Effector CD8-positive, alpha-beta T cell (primary cell): ENCODE measurements around the gene TRIM8.

Source experiments
- DNase-seq: peaks from one replicate; lab custom pipeline; 2025; lab: John Stamatoyannopoulos, UW

Gene TRIM8

GRCh38 chr10:102616066-102616770 is 28.1 kb upstream of the TRIM8 start:
- DNase-seq = no peak

- no peak for DNase-seq
Measured at GRCh38 chr10:102617041-102617440, 27.2 kb upstream of the TRIM8 start.

- DNase-seq = no peak
Measured at GRCh38 chr10:102617816-102618215, 26.5 kb upstream of the TRIM8 start.

- DNase-seq = no peak
Measured at GRCh38 chr10:102619281-102619981, 24.8 kb upstream of the TRIM8 start.

- DNase-seq = no peak
Measured at GRCh38 chr10:102620138-102620590, 24.1 kb upstream of the TRIM8 start.

GRCh38 chr10:102620591-102621442 is 23.5 kb upstream of the TRIM8 start:
- DNase-seq = no peak

- DNase-seq = no peak
Measured at GRCh38 chr10:102621443-102622325, 22.6 kb upstream of the TRIM8 start.

- DNase-seq = no peak
Measured at GRCh38 chr10:102624094-102624493, 20.2 kb upstream of the TRIM8 start.

GRCh38 chr10:102624751-102625645 is 19.3 kb upstream of the TRIM8 start:
- DNase-seq = no peak

- DNase-seq = no peak
Measured at GRCh38 chr10:102626026-102626685, 18.1 kb upstream of the TRIM8 start.

- no peak for DNase-seq
Measured at GRCh38 chr10:102627291-102627735, 17.0 kb upstream of the TRIM8 start.

GRCh38 chr10:102627736-102628293 is 16.5 kb upstream of the TRIM8 start:
- DNase-seq = no peak

GRCh38 chr10:102628451-102628911 is 15.8 kb upstream of the TRIM8 start:
- DNase-seq = no peak

- no peak for DNase-seq
Measured at GRCh38 chr10:102629661-102630614, 14.3 kb upstream of the TRIM8 start.

- no peak for DNase-seq
Measured at GRCh38 chr10:102630663-102631062, 13.6 kb upstream of the TRIM8 start.

GRCh38 chr10:102631525-102632393 is 12.5 kb upstream of the TRIM8 start:
- DNase-seq = no peak
